H1 (cell line): ENCODE data around the gene HYCC1. TPM values are rescaled to one million over a fixed set of nuclear protein-coding genes. Genes with fewer than 3 reads are reported as not detected.

ENCODE experiments used
- ASH2L ChIP-seq: fragments of 200-600, 300-600 bp; sonication (generic); IDR thresholded peaks from one replicate; pipeline ENCODE4 v1.7.1; 2017; ENCODE audit warnings: low read length
- ATF3 ChIP-seq: IDR thresholded peaks from 2 replicates; pipeline ENCODE4 v1.6.1; 2011; ENCODE audit warnings: low read depth, mild to moderate bottlenecking, low read length; ENCODE audit not compliant: insufficient read depth
- BRCA1 ChIP-seq: IDR thresholded peaks from 2 replicates; pipeline ENCODE4 v1.6.1; 2012; ENCODE audit warnings: low read depth, low read length, improper control_type of control experiment
- EGR1 ChIP-seq: IDR thresholded peaks from 2 replicates; pipeline ENCODE4 v1.6.1; 2011; ENCODE audit warnings: low read depth, low read length, borderline replicate concordance
- GTF2F1 ChIP-seq: IDR thresholded peaks from 2 replicates; pipeline ENCODE4 v1.6.1; 2012; ENCODE audit warnings: low read depth, low read length, improper control_type of control experiment, borderline replicate concordance
- polyA plus RNA-seq, 7 experiments: library from polyadenylated mRNA; depleted of rRNA in 3 of 7; stranded (reverse) in 5 of 7; unstranded in 2 of 7; fragments of >200 nt in 5 of 7; fragments of 200-250 nt in 2 of 7; gene quantifications; 1 replicate in 5 of 7; 2 replicates in 1 of 7; 4 replicates in 1 of 7; pipeline versions ENCODE4 v1.2.1 to v1.2.3, GENCODE V29; 2011 to 2013; ENCODE audit warnings: missing spikeins in 2 of 7, mixed read lengths in 2 of 7
- total RNA-seq: library from RNA; stranded (reverse); fragmentation: NEBNext Ultra II Directional; extraction: Animal tissue kit (Norgen Biotek cat#: 25700); gene quantifications from 2 replicates; pipeline ENCODE4 v1.2.1, GENCODE V29; 2021
- TF ChIP-seq, protein P1 (sequence below): fragments of 300-600 bp; sonication (generic); IDR thresholded peaks from 2 replicates; pipeline ENCODE4 v1.7.1; 2012; ENCODE audit warnings: low read length, moderate library complexity, mild to moderate bottlenecking, inconsistent platforms; ENCODE audit not compliant: insufficient replicate concordance

HYCC1 gene
- total and polyA plus RNA-seq, 2 of the 8 experiments (the other 6 are each of a cell fraction or from before 2014, with no cell fraction given), result 20.2 to 142 TPM

DNA sequence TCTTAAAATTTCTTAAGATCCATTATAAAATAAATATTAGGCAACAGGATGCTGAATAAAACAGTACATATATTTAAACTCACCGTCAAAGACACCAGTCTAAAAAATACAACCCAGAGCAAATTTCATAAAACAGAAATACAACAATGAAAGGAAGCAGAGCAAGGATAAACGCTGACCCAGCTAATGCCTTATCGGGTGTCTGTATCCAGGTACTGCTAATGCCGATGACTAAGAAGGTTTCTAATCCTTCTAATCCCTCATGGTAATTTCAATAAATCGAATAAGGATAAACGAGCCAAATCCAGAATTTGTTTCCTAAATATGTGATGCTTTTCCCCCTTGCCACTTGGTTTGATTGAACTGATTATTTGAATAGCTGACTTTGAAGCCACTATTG, 1.7 kb downstream of the HYCC1 start (continued):
- TF ChIP-seq, protein P1, sequence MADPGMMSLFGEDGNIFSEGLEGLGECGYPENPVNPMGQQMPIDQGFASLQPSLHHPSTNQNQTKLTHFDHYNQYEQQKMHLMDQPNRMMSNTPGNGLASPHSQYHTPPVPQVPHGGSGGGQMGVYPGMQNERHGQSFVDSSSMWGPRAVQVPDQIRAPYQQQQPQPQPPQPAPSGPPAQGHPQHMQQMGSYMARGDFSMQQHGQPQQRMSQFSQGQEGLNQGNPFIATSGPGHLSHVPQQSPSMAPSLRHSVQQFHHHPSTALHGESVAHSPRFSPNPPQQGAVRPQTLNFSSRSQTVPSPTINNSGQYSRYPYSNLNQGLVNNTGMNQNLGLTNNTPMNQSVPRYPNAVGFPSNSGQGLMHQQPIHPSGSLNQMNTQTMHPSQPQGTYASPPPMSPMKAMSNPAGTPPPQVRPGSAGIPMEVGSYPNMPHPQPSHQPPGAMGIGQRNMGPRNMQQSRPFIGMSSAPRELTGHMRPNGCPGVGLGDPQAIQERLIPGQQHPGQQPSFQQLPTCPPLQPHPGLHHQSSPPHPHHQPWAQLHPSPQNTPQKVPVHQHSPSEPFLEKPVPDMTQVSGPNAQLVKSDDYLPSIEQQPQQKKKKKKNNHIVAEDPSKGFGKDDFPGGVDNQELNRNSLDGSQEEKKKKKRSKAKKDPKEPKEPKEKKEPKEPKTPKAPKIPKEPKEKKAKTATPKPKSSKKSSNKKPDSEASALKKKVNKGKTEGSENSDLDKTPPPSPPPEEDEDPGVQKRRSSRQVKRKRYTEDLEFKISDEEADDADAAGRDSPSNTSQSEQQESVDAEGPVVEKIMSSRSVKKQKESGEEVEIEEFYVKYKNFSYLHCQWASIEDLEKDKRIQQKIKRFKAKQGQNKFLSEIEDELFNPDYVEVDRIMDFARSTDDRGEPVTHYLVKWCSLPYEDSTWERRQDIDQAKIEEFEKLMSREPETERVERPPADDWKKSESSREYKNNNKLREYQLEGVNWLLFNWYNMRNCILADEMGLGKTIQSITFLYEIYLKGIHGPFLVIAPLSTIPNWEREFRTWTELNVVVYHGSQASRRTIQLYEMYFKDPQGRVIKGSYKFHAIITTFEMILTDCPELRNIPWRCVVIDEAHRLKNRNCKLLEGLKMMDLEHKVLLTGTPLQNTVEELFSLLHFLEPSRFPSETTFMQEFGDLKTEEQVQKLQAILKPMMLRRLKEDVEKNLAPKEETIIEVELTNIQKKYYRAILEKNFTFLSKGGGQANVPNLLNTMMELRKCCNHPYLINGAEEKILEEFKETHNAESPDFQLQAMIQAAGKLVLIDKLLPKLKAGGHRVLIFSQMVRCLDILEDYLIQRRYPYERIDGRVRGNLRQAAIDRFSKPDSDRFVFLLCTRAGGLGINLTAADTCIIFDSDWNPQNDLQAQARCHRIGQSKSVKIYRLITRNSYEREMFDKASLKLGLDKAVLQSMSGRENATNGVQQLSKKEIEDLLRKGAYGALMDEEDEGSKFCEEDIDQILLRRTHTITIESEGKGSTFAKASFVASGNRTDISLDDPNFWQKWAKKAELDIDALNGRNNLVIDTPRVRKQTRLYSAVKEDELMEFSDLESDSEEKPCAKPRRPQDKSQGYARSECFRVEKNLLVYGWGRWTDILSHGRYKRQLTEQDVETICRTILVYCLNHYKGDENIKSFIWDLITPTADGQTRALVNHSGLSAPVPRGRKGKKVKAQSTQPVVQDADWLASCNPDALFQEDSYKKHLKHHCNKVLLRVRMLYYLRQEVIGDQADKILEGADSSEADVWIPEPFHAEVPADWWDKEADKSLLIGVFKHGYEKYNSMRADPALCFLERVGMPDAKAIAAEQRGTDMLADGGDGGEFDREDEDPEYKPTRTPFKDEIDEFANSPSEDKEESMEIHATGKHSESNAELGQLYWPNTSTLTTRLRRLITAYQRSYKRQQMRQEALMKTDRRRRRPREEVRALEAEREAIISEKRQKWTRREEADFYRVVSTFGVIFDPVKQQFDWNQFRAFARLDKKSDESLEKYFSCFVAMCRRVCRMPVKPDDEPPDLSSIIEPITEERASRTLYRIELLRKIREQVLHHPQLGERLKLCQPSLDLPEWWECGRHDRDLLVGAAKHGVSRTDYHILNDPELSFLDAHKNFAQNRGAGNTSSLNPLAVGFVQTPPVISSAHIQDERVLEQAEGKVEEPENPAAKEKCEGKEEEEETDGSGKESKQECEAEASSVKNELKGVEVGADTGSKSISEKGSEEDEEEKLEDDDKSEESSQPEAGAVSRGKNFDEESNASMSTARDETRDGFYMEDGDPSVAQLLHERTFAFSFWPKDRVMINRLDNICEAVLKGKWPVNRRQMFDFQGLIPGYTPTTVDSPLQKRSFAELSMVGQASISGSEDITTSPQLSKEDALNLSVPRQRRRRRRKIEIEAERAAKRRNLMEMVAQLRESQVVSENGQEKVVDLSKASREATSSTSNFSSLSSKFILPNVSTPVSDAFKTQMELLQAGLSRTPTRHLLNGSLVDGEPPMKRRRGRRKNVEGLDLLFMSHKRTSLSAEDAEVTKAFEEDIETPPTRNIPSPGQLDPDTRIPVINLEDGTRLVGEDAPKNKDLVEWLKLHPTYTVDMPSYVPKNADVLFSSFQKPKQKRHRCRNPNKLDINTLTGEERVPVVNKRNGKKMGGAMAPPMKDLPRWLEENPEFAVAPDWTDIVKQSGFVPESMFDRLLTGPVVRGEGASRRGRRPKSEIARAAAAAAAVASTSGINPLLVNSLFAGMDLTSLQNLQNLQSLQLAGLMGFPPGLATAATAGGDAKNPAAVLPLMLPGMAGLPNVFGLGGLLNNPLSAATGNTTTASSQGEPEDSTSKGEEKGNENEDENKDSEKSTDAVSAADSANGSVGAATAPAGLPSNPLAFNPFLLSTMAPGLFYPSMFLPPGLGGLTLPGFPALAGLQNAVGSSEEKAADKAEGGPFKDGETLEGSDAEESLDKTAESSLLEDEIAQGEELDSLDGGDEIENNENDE, result no peak
- no peak for TF ChIP-seq GTF2F1
- no peak for TF ChIP-seq BRCA1
- TF ChIP-seq ASH2L, result no peak
- TF ChIP-seq EGR1, result no peak
- no peak for TF ChIP-seq ATF3
